Testis (tissue), 3 donors: ENCODE measurements around the gene CHN2. TPM values are rescaled to one million over a fixed set of nuclear protein-coding genes. Genes with fewer than 3 reads are reported as not detected.

Experiments used
- DNase-seq: peaks from one replicate; pipeline ENCODE4 v3.0.0-alpha.2; 2019
- H3K27ac ChIP-seq, 2 donors: fragments of 200-600 bp; sonication (generic); one replicate each; pipeline ENCODE4 v1.5.1; 2019
- H3K27me3 ChIP-seq: fragments of 200-600 bp; sonication (generic); one replicate; pipeline ENCODE4 v1.5.1; 2019
- H3K36me3 ChIP-seq: fragments of 200-600 bp; sonication (generic); one replicate; pipeline ENCODE4 v1.5.1; 2017; ENCODE audit warnings: low read depth; ENCODE audit errors: missing control alignments
- H3K4me1 ChIP-seq: fragments of 200-600 bp; sonication (generic); one replicate; pipeline ENCODE4 v1.5.1; 2019
- H3K4me3 ChIP-seq, 2 donors: fragments of 200-600 bp; sonication (generic); one replicate each; pipeline ENCODE4 v1.5.1; 2017 to 2019
- H3K9me3 ChIP-seq: fragments of 200-600 bp; sonication (generic); one replicate; pipeline ENCODE4 v1.5.1; 2017
- POLR2A ChIP-seq: fragments of 450-650 bp; IDR thresholded peaks from one replicate; pipeline ENCODE4 v1.6.1; 2017; ENCODE audit warnings: antibody characterized with exemption, mild to moderate bottlenecking, moderate library complexity
- WGBS, 2 donors: methylation state at CpG; one replicate each; pipeline ENCODE4 v1.1.5; 2018; 5-methylcytosine and 5-hydroxymethylcytosine counted together
- intact Hi-C: fragments of 100-400 bp; cut with DNase I; formaldehyde crosslinking; loops from one replicate; pipeline ENCODE4 v1.15.1; 2023; ENCODE audit warnings: low total_unique reads
- polyA plus RNA-seq: library from polyadenylated mRNA; stranded (reverse); fragments of 350-450 nt; fragmentation: Illumina TruSeq; extraction: RNeasy Lipid Tissue Mini Kit (QIAGEN cat#74804); gene quantifications from one replicate; pipeline ENCODE4 v1.2.3, GENCODE V29; 2014; ENCODE audit warnings: low read depth, low replicate concordance; ENCODE audit not compliant: insufficient read depth
- total RNA-seq, 2 donors: library from RNA; depleted of rRNA; stranded (reverse); fragments of >200 nt; gene quantifications; one replicate each; pipeline ENCODE4 v1.2.3, GENCODE V29; 2016
- TF ChIP-seq, protein P1 (sequence below), 3 experiments: fragments of 450-650 bp in 2 of 3; fragments of 200-600 bp in 1 of 3; sonication (generic) in 1 of 3; IDR thresholded peaks; one replicate each; pipeline ENCODE4 v1.5.1; 2016 to 2019; ENCODE audit warnings: antibody characterized with exemption in 3 of 3, mild to moderate bottlenecking in 2 of 3, moderate library complexity in 1 of 3

The CHN2 gene
- total and polyA plus RNA-seq, 3 donors from 2014 or later: 8.6 to 27.4 (median 15.1) TPM

DNA sequence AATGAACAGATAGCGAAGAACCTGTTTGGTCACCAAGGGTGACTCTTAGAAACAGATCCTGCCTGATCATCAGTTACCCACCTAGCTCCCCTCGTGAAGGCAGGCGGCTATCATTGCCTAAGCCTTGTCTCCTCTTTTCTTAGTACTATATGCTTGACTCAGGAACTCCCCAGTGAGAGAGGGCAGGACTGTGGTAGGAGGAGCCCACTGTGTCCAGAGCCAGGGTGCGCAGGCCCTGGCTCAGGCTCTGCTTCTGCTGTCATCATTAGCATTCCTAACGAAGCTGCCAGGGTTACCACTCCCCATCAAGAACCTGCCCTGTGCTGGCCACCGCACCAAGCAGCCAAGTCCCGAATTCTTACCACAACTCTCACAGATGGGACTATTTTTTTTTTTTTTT, 160.8 kb downstream of the CHN2 start:
- intact Hi-C loops: no loop called here
- TF ChIP-seq, protein P1, sequence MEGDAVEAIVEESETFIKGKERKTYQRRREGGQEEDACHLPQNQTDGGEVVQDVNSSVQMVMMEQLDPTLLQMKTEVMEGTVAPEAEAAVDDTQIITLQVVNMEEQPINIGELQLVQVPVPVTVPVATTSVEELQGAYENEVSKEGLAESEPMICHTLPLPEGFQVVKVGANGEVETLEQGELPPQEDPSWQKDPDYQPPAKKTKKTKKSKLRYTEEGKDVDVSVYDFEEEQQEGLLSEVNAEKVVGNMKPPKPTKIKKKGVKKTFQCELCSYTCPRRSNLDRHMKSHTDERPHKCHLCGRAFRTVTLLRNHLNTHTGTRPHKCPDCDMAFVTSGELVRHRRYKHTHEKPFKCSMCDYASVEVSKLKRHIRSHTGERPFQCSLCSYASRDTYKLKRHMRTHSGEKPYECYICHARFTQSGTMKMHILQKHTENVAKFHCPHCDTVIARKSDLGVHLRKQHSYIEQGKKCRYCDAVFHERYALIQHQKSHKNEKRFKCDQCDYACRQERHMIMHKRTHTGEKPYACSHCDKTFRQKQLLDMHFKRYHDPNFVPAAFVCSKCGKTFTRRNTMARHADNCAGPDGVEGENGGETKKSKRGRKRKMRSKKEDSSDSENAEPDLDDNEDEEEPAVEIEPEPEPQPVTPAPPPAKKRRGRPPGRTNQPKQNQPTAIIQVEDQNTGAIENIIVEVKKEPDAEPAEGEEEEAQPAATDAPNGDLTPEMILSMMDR (IDR thresholded peaks at IDR 0.05): no peak
- no peak for TF ChIP-seq POLR2A
- Histone ChIP-seq H3K27ac (no peak overlapping the region), H3K4me1 (no peaks in the 10 kb centered on the region), H3K27me3 (no peaks in the 10 kb centered on the region), H3K9me3 (no peaks in the 10 kb centered on the region), H3K4me3 (no peak overlapping the region), H3K36me3 (no peaks in the 10 kb centered on the region)
- DNase-seq: no peak
- WGBS, 2 donors: 81 to 96% methylated on average over 7 of the region's 7 CpGs

DNA sequence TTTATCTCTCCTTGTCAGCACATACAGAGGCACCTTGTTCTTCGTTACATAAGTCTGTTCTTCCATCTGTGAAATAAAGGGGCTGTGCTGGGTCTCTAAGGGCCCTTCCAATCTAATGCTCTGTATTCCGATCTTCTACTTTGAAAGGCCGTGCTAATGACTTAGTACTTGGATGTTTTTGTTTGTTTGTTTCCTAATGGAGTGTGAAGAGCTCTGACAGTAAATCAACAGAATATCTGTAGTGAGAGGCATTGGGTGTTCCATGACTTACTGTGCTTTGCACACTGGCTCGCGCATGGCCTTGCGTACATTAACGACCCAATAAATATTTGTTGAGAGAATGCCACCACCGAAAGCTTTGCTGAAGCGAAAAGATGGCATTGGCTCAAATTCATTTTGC, 162.1 kb downstream of the CHN2 start:
- TF ChIP-seq POLR2A: no peak
- TF ChIP-seq, protein P1 (IDR thresholded peaks at IDR 0.05): no peak
- no peaks in the 10 kb centered on the region for H3K27me3 ChIP-seq
- H3K36me3 ChIP-seq: no peaks in the 10 kb centered on the region
- no peak overlapping the region for H3K4me3 ChIP-seq
- H3K9me3 ChIP-seq: no peaks in the 10 kb centered on the region
- WGBS, 2 donors: 93 to 94% methylated on average over 9 of the region's 9 CpGs
- H3K4me1 ChIP-seq: no peaks in the 10 kb centered on the region
- intact Hi-C loops: no loop called here
- H3K27ac ChIP-seq: no peak overlapping the region
- DNase-seq: no peak

DNA sequence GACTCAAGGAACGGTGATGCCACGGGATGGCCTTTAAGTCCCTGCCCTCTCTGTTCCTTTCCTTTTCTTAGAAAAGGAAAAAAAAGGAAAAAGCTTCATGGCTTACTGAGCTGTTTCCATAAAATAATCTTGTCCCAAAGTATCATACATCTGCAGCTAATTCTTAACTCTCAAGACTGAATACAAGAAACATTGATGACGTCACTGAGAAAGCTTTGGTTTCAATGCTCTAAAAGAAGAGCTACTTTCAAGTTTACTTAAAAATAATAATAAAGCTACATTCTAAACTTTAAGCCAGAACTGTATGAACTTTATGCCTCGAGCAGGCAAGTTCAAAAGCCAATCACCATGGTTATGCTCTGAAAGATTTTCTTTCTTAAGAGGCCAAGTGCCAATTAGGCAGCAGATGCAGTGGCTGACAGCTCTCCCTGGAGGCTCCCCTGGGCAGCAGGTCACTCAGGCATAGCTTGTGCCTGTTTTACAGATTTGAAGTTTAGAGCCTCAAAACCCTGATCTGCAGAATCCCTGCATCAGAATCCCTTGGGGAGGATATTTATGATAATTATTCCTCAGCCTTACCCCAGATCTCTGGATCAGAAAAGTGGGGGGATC, 165.0 kb downstream of the CHN2 start:
- no peak for DNase-seq
- Histone ChIP-seq H3K27ac (no peak overlapping the region), H3K4me3 (no peak overlapping the region), H3K4me1 (no peaks in the 10 kb centered on the region), H3K9me3 (no peaks in the 10 kb centered on the region), H3K36me3 (no peaks in the 10 kb centered on the region), H3K27me3 (no peaks in the 10 kb centered on the region)
- WGBS, 2 donors: 74 to 83% methylated on average over 4 of the region's 4 CpGs
- intact Hi-C loops: no loop called here
- no peak for TF ChIP-seq POLR2A
- TF ChIP-seq, protein P1 (IDR thresholded peaks at IDR 0.05): no peak

DNA sequence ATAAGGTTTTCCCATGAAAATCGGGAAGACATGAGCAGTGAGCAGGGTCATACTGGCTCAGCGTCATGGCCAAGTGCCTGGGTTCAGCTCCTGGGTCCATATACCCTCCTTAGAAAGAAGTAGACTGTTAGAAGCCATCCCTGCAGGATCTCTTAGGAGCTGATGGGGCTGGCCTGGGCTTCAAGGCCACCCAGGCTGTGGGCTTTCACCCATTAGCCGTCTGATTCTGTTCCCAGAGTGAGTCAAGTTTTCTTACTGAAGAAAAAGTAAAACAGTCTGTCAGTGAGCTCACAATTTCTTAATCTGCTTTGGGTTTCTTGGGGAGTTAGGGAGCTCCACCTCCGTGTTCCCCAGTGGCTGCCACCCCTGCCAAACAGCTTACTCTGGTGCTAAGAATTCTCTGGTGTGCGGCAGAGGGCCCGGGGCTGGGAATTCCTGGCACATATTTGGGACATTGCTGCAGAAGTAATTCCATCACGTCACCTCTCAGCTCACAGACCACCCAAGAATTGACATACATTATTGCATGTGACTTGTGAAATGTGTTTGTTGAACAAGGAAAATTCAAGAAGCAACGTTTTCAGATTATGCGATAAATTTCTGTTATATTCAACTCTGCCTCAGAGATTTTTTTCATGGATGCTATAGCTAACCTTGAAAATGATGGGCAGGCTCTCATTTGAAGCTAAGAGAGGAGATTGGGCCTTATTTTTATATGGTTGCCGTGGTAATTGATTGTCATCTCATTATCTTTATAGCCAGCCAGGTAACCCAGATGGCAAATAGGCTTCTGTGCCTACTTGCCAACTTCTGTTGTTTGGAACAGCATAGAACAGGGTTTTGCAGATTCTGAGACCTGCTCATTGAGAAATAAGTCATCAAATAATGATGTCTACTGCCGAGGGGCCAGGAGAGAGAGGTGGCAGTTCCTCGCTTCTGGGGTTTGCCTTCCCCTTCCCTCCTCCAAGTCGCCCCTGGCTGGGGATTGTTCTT, 166.4 kb downstream of the CHN2 start:
- no peak overlapping the region for H3K27ac ChIP-seq
- TF ChIP-seq POLR2A: no peak
- TF ChIP-seq, protein P1 (IDR thresholded peaks at IDR 0.05): no peak
- 69 to 70% methylated on average over 13 of the region's 13 CpGs for WGBS, 2 donors
- intact Hi-C loops: no loop called here
- H3K27me3 ChIP-seq: no peaks in the 10 kb centered on the region
- H3K36me3 ChIP-seq: no peaks in the 10 kb centered on the region
- no peak overlapping the region for H3K4me3 ChIP-seq
- no peak for DNase-seq
- H3K4me1 ChIP-seq: no peaks in the 10 kb centered on the region
- H3K9me3 ChIP-seq: no peaks in the 10 kb centered on the region
